Panc1 (cell line): ENCODE results near the gene FBN1. TPM values are rescaled to one million over a fixed set of nuclear protein-coding genes. Genes with fewer than 3 reads are reported as not detected.

ENCODE experiments used
- ATAC-seq: fragments of 200-7000 bp; cut with Tn5 transposase; 2 replicates; pipeline ENCODE4 v1.9.1; 2020; ENCODE audit warnings: mild to moderate bottlenecking, moderate library complexity
- BruUV-seq: library from RNA; stranded (reverse); fragments of 400-500 nt; replicated peaks from 2 replicates; lab custom pipeline; 2021; lab: Mats Ljungman, UMichigan
- CTCF ChIA-PET: fragments of 300-600 bp; sonication (Branson Sonifier 250); formaldehyde crosslinking; loops from one replicate; lab custom pipeline; 2022; ENCODE audit warnings: antibody characterized with exemption; lab: Charles Lee
- POLR2A ChIA-PET: fragments of 300-600 bp; sonication (Branson Sonifier 250); formaldehyde crosslinking; loops from one replicate; lab custom pipeline; 2022; ENCODE audit warnings: antibody characterized with exemption; lab: Charles Lee
- DNase-seq: peaks from one replicate; pipeline ENCODE4 v3.0.0-alpha.2; 2010; ENCODE audit warnings: low read depth, low spot score
- H3K27ac ChIP-seq: 2 replicates; pipeline ENCODE4 v1.5.1; 2011; ENCODE audit warnings: mild to moderate bottlenecking, low read length, inconsistent platforms
- H3K27me3 ChIP-seq: fragments of 200-500 bp; sonication (Bioruptor generic); 2 replicates; pipeline ENCODE4 v1.6.0; 2014; ENCODE audit warnings: low read length, inconsistent platforms; ENCODE audit not compliant: control insufficient read depth, insufficient read depth
- H3K36me3 ChIP-seq: fragments of 200-500 bp; sonication (Bioruptor generic); 2 replicates; pipeline ENCODE4 v1.5.1; 2014; ENCODE audit warnings: inconsistent platforms, mild to moderate bottlenecking, low read length, moderate library complexity; ENCODE audit not compliant: control insufficient read depth, insufficient read depth
- H3K4me1 ChIP-seq: 2 replicates; pipeline ENCODE4 v1.5.1; 2011; ENCODE audit warnings: inconsistent platforms, mild to moderate bottlenecking, low read length, moderate library complexity; ENCODE audit not compliant: control insufficient read depth, insufficient read depth
- H3K4me3 ChIP-seq, 2 experiments: 2 replicates each; pipeline ENCODE4 v1.5.1; 2011 to 2012; ENCODE audit warnings: low read depth in 2 of 2, low read length in 2 of 2, mild to moderate bottlenecking in 2 of 2, inconsistent platforms in 1 of 2, moderate library complexity in 1 of 2
- H3K9me3 ChIP-seq: fragments of 200-500 bp; sonication (Bioruptor generic); 2 replicates; pipeline ENCODE4 v1.5.1; 2014; ENCODE audit warnings: low read depth, mild to moderate bottlenecking, inconsistent platforms, low read length, moderate library complexity; ENCODE audit not compliant: control insufficient read depth, insufficient read depth
- POLR2AphosphoS5 ChIP-seq: IDR thresholded peaks from 2 replicates; pipeline ENCODE4 v1.6.1; 2012; ENCODE audit warnings: mild to moderate bottlenecking, low read depth, low read length, moderate library complexity
- SIN3A ChIP-seq: IDR thresholded peaks from 2 replicates; pipeline ENCODE4 v1.6.1; 2012; ENCODE audit warnings: low read depth, mild to moderate bottlenecking, low read length, moderate library complexity, borderline replicate concordance; ENCODE audit not compliant: insufficient read depth
- TCF7L2 ChIP-seq: IDR thresholded peaks from 2 replicates; pipeline ENCODE4 v1.6.1; 2011; ENCODE audit warnings: mild to moderate bottlenecking, low read depth, low read length, inconsistent platforms
- in situ Hi-C: cut with HindIII; loops from 2 replicates; pipeline ENCODE4 v1.10.0; 2016; ENCODE audit warnings: low sequenced_read_pairs, low pct_unique_long_range_greater_than_20kb
- intact Hi-C: fragments of 100-400 bp; cut with micrococcal nuclease; formaldehyde crosslinking; loops from one replicate; pipeline ENCODE4 v1.10.0; 2022; ENCODE audit not compliant: unreplicated experiment
- total RNA-seq: library from RNA; stranded (reverse); gene quantifications from one replicate; pipeline ENCODE4 v1.2.1, GENCODE V29; 2021; ENCODE audit not compliant: unreplicated experiment
- TF ChIP-seq, protein P1 (sequence below): fragments of 450-650 bp; IDR thresholded peaks from 2 replicates; pipeline ENCODE4 v1.5.1; 2017; ENCODE audit warnings: mild to moderate bottlenecking
- TF ChIP-seq, protein P2 (sequence below), 2 experiments: IDR thresholded peaks; 2 replicates each; pipeline ENCODE4 v1.6.1; 2011 to 2012; ENCODE audit warnings: low read depth in 2 of 2, control low read depth in 1 of 2, low read length in 1 of 2, mild to moderate bottlenecking in 1 of 2, moderate library complexity in 1 of 2; ENCODE audit not compliant: insufficient read depth in 1 of 2

Gene FBN1
- total RNA-seq, 1 experiment from 2014 or later = 0.46 TPM

DNA sequence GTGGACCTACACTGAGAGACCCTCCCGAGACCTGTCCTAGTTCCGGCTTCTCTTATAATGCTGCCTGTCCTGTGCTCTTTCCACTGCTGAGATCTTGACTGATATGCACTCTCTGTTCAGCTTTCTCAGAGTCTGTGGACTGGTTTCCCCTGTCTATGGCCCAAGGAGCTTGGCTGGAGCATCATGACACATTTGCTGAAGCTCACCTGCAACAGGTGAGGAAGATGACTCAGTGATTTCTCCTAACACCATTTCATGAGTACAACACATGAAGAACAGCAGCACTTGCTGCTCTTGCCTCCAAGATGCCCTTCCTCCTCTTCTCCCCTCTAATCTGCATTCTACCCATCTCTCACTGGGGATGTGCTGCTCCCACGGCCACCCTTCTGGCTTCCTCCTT lies 222.2 kb downstream of the FBN1 start:
- in situ Hi-C loops = no loop called here
- H3K27ac ChIP-seq = no peak overlapping the region

DNA sequence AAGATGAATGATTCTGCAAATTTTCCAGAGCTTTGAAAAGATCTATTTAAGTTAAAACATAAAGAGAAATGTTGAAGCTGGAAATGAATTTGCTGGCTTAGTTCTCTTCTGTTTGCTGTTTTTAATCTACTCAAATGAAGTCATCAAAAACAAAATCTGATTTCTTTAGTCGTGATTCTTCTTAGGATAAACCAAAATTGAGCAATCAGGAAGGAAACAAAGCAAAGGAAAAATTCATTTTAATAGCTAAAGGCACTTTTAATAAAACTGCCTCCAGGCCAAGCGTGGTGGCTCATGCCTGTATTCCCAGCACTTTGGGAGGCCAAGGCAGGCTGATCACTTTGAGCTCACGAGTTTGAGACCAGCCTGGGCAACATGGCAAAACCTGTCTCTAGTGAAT lies 223.1 kb downstream of the FBN1 start:
- ChIA-PET CTCF (no interaction called here), POLR2A (no interaction called here)
- intact Hi-C loops = no loop called here
- ATAC-seq (no peak), DNase-seq (no peak)
- H3K27me3 ChIP-seq = peaks cover 4% of the 10 kb centered on the region
- no peak overlapping the region for H3K4me3 ChIP-seq
- no peaks in the 10 kb centered on the region for H3K4me1 ChIP-seq
- BruUV-seq = no TSS peak
- H3K9me3 ChIP-seq = no peaks in the 10 kb centered on the region
- no peak overlapping the region for H3K27ac ChIP-seq
- no peaks in the 10 kb centered on the region for H3K36me3 ChIP-seq
- TF ChIP-seq, protein P1, sequence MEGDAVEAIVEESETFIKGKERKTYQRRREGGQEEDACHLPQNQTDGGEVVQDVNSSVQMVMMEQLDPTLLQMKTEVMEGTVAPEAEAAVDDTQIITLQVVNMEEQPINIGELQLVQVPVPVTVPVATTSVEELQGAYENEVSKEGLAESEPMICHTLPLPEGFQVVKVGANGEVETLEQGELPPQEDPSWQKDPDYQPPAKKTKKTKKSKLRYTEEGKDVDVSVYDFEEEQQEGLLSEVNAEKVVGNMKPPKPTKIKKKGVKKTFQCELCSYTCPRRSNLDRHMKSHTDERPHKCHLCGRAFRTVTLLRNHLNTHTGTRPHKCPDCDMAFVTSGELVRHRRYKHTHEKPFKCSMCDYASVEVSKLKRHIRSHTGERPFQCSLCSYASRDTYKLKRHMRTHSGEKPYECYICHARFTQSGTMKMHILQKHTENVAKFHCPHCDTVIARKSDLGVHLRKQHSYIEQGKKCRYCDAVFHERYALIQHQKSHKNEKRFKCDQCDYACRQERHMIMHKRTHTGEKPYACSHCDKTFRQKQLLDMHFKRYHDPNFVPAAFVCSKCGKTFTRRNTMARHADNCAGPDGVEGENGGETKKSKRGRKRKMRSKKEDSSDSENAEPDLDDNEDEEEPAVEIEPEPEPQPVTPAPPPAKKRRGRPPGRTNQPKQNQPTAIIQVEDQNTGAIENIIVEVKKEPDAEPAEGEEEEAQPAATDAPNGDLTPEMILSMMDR = no peak
- no peak for TF ChIP-seq SIN3A
- in situ Hi-C loops = no loop called here

More for the DNA sequence above, 222.2 kb downstream of the FBN1 start:
- Histone ChIP-seq H3K4me3 (no peak overlapping the region), H3K9me3 (no peaks in the 10 kb centered on the region), H3K4me1 (no peaks in the 10 kb centered on the region), H3K27me3 (peaks cover 4% of the 10 kb centered on the region), H3K36me3 (no peaks in the 10 kb centered on the region)
- CTCF ChIA-PET = no interaction called here
- BruUV-seq = no TSS peak
- TF ChIP-seq, protein P2, sequence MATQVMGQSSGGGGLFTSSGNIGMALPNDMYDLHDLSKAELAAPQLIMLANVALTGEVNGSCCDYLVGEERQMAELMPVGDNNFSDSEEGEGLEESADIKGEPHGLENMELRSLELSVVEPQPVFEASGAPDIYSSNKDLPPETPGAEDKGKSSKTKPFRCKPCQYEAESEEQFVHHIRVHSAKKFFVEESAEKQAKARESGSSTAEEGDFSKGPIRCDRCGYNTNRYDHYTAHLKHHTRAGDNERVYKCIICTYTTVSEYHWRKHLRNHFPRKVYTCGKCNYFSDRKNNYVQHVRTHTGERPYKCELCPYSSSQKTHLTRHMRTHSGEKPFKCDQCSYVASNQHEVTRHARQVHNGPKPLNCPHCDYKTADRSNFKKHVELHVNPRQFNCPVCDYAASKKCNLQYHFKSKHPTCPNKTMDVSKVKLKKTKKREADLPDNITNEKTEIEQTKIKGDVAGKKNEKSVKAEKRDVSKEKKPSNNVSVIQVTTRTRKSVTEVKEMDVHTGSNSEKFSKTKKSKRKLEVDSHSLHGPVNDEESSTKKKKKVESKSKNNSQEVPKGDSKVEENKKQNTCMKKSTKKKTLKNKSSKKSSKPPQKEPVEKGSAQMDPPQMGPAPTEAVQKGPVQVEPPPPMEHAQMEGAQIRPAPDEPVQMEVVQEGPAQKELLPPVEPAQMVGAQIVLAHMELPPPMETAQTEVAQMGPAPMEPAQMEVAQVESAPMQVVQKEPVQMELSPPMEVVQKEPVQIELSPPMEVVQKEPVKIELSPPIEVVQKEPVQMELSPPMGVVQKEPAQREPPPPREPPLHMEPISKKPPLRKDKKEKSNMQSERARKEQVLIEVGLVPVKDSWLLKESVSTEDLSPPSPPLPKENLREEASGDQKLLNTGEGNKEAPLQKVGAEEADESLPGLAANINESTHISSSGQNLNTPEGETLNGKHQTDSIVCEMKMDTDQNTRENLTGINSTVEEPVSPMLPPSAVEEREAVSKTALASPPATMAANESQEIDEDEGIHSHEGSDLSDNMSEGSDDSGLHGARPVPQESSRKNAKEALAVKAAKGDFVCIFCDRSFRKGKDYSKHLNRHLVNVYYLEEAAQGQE (IDR thresholded peaks at IDR 0.05; ENCODE audit: insufficient read depth in 1 of 2, low read depth in 2 of 2, low read length in 1 of 2) = no peak
- TF ChIP-seq SIN3A (no peak), TCF7L2 (no peak), POLR2AphosphoS5 (no peak)
- TF ChIP-seq, protein P1 = no peak
- DNase-seq (no peak), ATAC-seq (no peak)
- intact Hi-C loops = no loop called here
- POLR2A ChIA-PET = no interaction called here
